ENCODE data around the gene STPG4.
"Not testable (repeated sequence)": the region's sequence is repeated elsewhere in the genome, so short reads cannot be mapped to it uniquely, and the experiment has no call there.

The STPG4 gene

GRCh38 chr2:47109007-47109375, 46.1 kb downstream of the STPG4 start:
- Histone ChIP-seq H3K27me3 (ENCODE audit: control insufficient read depth in 1 of 2, insufficient read depth in 1 of 2, low read length in 2 of 2) (no peaks in the 10 kb centered on the region), H3K4me3 (ENCODE audit: insufficient read depth in 1 of 2, low read depth in 1 of 2, low read length in 2 of 2) (no peak overlapping the region), H3K79me1 (replicated peaks; ENCODE audit: low read length, poor library complexity, severe bottlenecking) (no peaks in the 10 kb centered on the region), H2AFZ (ENCODE audit: low read depth, low read length) (no peak overlapping the region), H2BK120ac (ENCODE audit: low read depth, low read length) (no peak overlapping the region), H3K27ac (ENCODE audit: low read length, poor library complexity, severe bottlenecking) (no peak overlapping the region), H3K18ac (ENCODE audit: low read depth in 1 of 2, low read length in 2 of 2) (no peak overlapping the region), H3K4me1 (ENCODE audit: control insufficient read depth, insufficient read depth, low read depth, low read length) (no peaks in the 10 kb centered on the region), H4K8ac (ENCODE audit: low read length) (no peak overlapping the region), H3K9ac (ENCODE audit: low read length) (no peak overlapping the region), H3K23ac (ENCODE audit: low read length in 2 of 2) (no peak overlapping the region), H2BK15ac (ENCODE audit: low read depth, poor library complexity, severe bottlenecking) (no peak overlapping the region), H3K14ac (ENCODE audit: low read length in 2 of 2) (no peak overlapping the region), H3K4ac (ENCODE audit: low read depth in 1 of 2, low read length in 2 of 2) (no peak overlapping the region), H3K9me3 (ENCODE audit: control insufficient read depth, low read length) (no peaks in the 10 kb centered on the region), H3K4me2 (ENCODE audit: low read length, poor library complexity, severe bottlenecking) (no peak overlapping the region), H4K91ac (ENCODE audit: low read length) (no peak overlapping the region), H2BK5ac (ENCODE audit: low read depth, low read length, poor library complexity, severe bottlenecking) (no peak overlapping the region), H3K36me3 (ENCODE audit: control insufficient read depth in 1 of 2, insufficient read depth in 2 of 2, low read depth in 1 of 2, low read length in 2 of 2) (no peaks in the 10 kb centered on the region), H2BK12ac (ENCODE audit: low read length in 2 of 2) (no peak overlapping the region), H2AK5ac (ENCODE audit: low read length, severe bottlenecking) (no peak overlapping the region)
- no peak for DNase-seq
- 95% methylated on average over 4 of the region's 4 CpGs for WGBS

- H2AFZ ChIP-seq (ENCODE audit: low read depth, low read length); H3K18ac ChIP-seq (ENCODE audit: low read depth in 1 of 2, low read length in 2 of 2); H2BK15ac ChIP-seq (ENCODE audit: low read depth, poor library complexity, severe bottlenecking); H3K4me3 ChIP-seq (ENCODE audit: insufficient read depth in 1 of 2, low read depth in 1 of 2, low read length in 2 of 2); H3K27ac ChIP-seq (ENCODE audit: low read length, poor library complexity, severe bottlenecking); H3K23ac ChIP-seq (ENCODE audit: low read length in 2 of 2); H3K9ac ChIP-seq (ENCODE audit: low read length); DNase-seq; H3K4me1 ChIP-seq (ENCODE audit: control insufficient read depth, insufficient read depth, low read depth, low read length); H3K4ac ChIP-seq (ENCODE audit: low read depth in 1 of 2, low read length in 2 of 2); H2BK5ac ChIP-seq (ENCODE audit: low read depth, low read length, poor library complexity, severe bottlenecking); H3K9me3 ChIP-seq (ENCODE audit: control insufficient read depth, low read length); H3K14ac ChIP-seq (ENCODE audit: low read length in 2 of 2); H3K36me3 ChIP-seq (ENCODE audit: control insufficient read depth in 1 of 2, insufficient read depth in 2 of 2, low read depth in 1 of 2, low read length in 2 of 2); H3K79me1 ChIP-seq (replicated peaks; ENCODE audit: low read length, poor library complexity, severe bottlenecking); H4K8ac ChIP-seq (ENCODE audit: low read length); H4K91ac ChIP-seq (ENCODE audit: low read length); H2BK120ac ChIP-seq (ENCODE audit: low read depth, low read length); H3K27me3 ChIP-seq (ENCODE audit: control insufficient read depth in 1 of 2, insufficient read depth in 1 of 2, low read length in 2 of 2); H3K4me2 ChIP-seq (ENCODE audit: low read length, poor library complexity, severe bottlenecking); H2BK12ac ChIP-seq (ENCODE audit: low read length in 2 of 2); H2AK5ac ChIP-seq (ENCODE audit: low read length, severe bottlenecking): not testable (repeated sequence)
- 72% methylated on average over 17 of the region's 19 CpGs for WGBS
Measured at GRCh38 chr2:47108267-47109006, 46.7 kb downstream of the STPG4 start.

GRCh38 chr2:47107201-47107600, 47.9 kb downstream of the STPG4 start:
- H3K27me3 ChIP-seq (ENCODE audit: control insufficient read depth in 1 of 2, insufficient read depth in 1 of 2, low read length in 2 of 2); H3K4me3 ChIP-seq (ENCODE audit: insufficient read depth in 1 of 2, low read depth in 1 of 2, low read length in 2 of 2); H3K18ac ChIP-seq (ENCODE audit: low read depth in 1 of 2, low read length in 2 of 2); H3K4ac ChIP-seq (ENCODE audit: low read depth in 1 of 2, low read length in 2 of 2); H3K9ac ChIP-seq (ENCODE audit: low read length); H4K8ac ChIP-seq (ENCODE audit: low read length); H3K4me1 ChIP-seq (ENCODE audit: control insufficient read depth, insufficient read depth, low read depth, low read length); H2BK5ac ChIP-seq (ENCODE audit: low read depth, low read length, poor library complexity, severe bottlenecking); H3K36me3 ChIP-seq (ENCODE audit: control insufficient read depth in 1 of 2, insufficient read depth in 2 of 2, low read depth in 1 of 2, low read length in 2 of 2); H2BK15ac ChIP-seq (ENCODE audit: low read depth, poor library complexity, severe bottlenecking); H3K14ac ChIP-seq (ENCODE audit: low read length in 2 of 2); H3K23ac ChIP-seq (ENCODE audit: low read length in 2 of 2); DNase-seq; H3K27ac ChIP-seq (ENCODE audit: low read length, poor library complexity, severe bottlenecking); H2AK5ac ChIP-seq (ENCODE audit: low read length, severe bottlenecking); H3K79me1 ChIP-seq (replicated peaks; ENCODE audit: low read length, poor library complexity, severe bottlenecking); H2AFZ ChIP-seq (ENCODE audit: low read depth, low read length); H3K9me3 ChIP-seq (ENCODE audit: control insufficient read depth, low read length); H2BK12ac ChIP-seq (ENCODE audit: low read length in 2 of 2); H3K4me2 ChIP-seq (ENCODE audit: low read length, poor library complexity, severe bottlenecking); H2BK120ac ChIP-seq (ENCODE audit: low read depth, low read length): not testable (repeated sequence)
- peak overlapping the region; percentile 39 for H4K91ac ChIP-seq (ENCODE audit: low read length)
- 96% methylated on average over 21 of the region's 21 CpGs for WGBS

GRCh38 chr2:47106231-47106630, 48.9 kb downstream of the STPG4 start:
- not testable (repeated sequence) for H2AFZ ChIP-seq (ENCODE audit: low read depth, low read length)

More at GRCh38 chr2:47106231-47106630, 48.9 kb downstream of the STPG4 start:
- H3K4me1 ChIP-seq (ENCODE audit: control insufficient read depth, insufficient read depth, low read depth, low read length); H3K23ac ChIP-seq (ENCODE audit: low read length in 2 of 2); H2BK15ac ChIP-seq (ENCODE audit: low read depth, poor library complexity, severe bottlenecking); H3K18ac ChIP-seq (ENCODE audit: low read depth in 1 of 2, low read length in 2 of 2); H3K9ac ChIP-seq (ENCODE audit: low read length); H2AK5ac ChIP-seq (ENCODE audit: low read length, severe bottlenecking); H3K36me3 ChIP-seq (ENCODE audit: control insufficient read depth in 1 of 2, insufficient read depth in 2 of 2, low read depth in 1 of 2, low read length in 2 of 2); H2BK5ac ChIP-seq (ENCODE audit: low read depth, low read length, poor library complexity, severe bottlenecking); H3K79me1 ChIP-seq (replicated peaks; ENCODE audit: low read length, poor library complexity, severe bottlenecking); H3K27me3 ChIP-seq (ENCODE audit: control insufficient read depth in 1 of 2, insufficient read depth in 1 of 2, low read length in 2 of 2); H3K4ac ChIP-seq (ENCODE audit: low read depth in 1 of 2, low read length in 2 of 2); H3K14ac ChIP-seq (ENCODE audit: low read length in 2 of 2); H2BK12ac ChIP-seq (ENCODE audit: low read length in 2 of 2); H4K8ac ChIP-seq (ENCODE audit: low read length); H3K27ac ChIP-seq (ENCODE audit: low read length, poor library complexity, severe bottlenecking); H3K4me3 ChIP-seq (ENCODE audit: insufficient read depth in 1 of 2, low read depth in 1 of 2, low read length in 2 of 2); H4K91ac ChIP-seq (ENCODE audit: low read length); H3K9me3 ChIP-seq (ENCODE audit: control insufficient read depth, low read length); H3K4me2 ChIP-seq (ENCODE audit: low read length, poor library complexity, severe bottlenecking); DNase-seq; H2BK120ac ChIP-seq (ENCODE audit: low read depth, low read length): not testable (repeated sequence)
- 95% methylated on average over 3 of the region's 4 CpGs for WGBS
